GM12865 (cell line): ENCODE results near the gene TXNRD1.

ENCODE experiments used
- DNase-seq: peaks from one replicate; pipeline ENCODE4 v3.0.0; 2010; ENCODE audit warnings: low read depth
- H3K4me3 ChIP-seq: 2 replicates; pipeline ENCODE4 v1.5.1; 2011; ENCODE audit warnings: mild to moderate bottlenecking, low read depth, low read length, control low read depth
- TF ChIP-seq, protein P1 (sequence below): IDR thresholded peaks from 2 replicates; pipeline ENCODE4 v1.5.1; 2011; ENCODE audit warnings: low read length, control low read depth, low read depth, inconsistent platforms; ENCODE audit not compliant: insufficient read depth; ENCODE audit errors: missing control alignments

TXNRD1 gene

DNA sequence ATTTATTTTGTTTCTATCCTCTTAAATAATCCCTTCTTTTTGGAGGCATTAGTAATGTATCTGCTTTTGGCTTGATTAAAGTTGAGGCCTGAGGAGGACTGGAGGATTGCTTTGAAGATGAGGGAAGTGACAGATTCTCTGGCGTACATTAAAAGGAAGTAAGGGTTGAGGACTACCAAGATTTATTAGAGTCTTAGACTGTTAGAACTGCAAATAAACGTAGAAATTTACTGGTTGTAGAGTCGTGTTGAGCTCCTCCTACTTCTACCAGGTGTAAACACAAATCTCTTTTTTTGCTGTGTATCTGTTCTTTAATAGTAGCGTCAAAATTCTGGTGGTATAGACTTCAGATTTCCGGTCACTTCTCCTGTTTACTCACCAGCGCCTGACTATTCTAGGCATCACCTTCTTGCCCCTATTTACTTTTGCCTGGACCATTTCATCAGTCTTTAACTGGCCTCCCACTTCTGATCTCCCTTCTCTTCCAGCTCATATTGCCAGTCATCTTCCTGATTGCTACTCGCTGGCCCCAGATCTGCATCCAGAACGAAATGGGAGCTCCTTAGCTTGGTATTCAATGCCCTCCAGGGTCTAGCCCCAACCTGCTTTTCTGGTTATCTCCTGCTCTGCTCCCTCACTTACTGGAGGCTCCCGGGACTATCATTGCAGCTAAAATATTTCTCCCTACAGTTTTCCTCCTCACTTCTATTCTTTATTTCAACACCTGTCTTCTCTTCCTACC lies 79.5 kb downstream of the TXNRD1 start:
- TF ChIP-seq, protein P1, sequence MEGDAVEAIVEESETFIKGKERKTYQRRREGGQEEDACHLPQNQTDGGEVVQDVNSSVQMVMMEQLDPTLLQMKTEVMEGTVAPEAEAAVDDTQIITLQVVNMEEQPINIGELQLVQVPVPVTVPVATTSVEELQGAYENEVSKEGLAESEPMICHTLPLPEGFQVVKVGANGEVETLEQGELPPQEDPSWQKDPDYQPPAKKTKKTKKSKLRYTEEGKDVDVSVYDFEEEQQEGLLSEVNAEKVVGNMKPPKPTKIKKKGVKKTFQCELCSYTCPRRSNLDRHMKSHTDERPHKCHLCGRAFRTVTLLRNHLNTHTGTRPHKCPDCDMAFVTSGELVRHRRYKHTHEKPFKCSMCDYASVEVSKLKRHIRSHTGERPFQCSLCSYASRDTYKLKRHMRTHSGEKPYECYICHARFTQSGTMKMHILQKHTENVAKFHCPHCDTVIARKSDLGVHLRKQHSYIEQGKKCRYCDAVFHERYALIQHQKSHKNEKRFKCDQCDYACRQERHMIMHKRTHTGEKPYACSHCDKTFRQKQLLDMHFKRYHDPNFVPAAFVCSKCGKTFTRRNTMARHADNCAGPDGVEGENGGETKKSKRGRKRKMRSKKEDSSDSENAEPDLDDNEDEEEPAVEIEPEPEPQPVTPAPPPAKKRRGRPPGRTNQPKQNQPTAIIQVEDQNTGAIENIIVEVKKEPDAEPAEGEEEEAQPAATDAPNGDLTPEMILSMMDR: no peak
- DNase-seq: no peak
- no peak overlapping the region for H3K4me3 ChIP-seq

DNA sequence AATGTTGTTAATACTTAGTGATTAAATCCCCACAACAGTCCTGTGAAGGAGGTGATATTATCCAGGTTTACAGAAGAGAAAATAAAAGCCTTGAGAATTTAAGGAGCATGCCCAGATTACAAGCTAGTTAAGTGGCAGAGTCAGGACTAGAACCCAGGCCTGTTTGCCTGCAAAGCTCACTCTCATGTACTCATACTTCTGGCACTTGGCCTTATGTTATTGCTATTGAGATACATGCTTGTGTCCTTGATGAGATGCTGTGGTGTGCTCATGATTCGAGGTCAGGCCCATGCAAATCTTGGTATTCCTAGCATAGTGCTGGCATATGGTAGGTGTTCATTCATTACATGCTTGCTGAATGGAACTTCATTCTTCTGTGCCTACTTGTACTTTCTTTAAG lies 80.4 kb downstream of the TXNRD1 start:
- DNase-seq: no peak
- no peak overlapping the region for H3K4me3 ChIP-seq

DNA sequence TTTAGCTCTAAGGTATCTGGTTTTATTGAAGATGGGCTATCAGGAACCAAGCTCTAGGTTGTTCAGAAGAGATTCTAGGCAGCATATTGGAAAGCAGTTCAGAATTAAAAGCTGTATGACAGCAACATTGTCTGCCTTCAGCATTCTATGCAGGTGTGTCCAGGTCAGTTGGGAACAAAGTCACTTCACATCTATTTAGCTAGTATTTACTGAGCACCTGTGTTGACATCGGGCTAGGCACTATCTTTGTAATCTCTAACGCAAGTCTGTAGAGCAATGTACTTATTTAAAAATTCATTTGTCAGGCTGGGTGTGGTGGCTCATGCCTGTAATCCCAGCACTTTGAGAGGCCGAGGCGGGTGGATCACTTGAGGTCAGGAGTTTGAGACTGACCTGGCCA lies 81.1 kb downstream of the TXNRD1 start:
- no peak overlapping the region for H3K4me3 ChIP-seq
- DNase-seq: no peak
- TF ChIP-seq, protein P1: no peak

More for the DNA sequence above, 80.4 kb downstream of the TXNRD1 start:
- TF ChIP-seq, protein P1: no peak

DNA sequence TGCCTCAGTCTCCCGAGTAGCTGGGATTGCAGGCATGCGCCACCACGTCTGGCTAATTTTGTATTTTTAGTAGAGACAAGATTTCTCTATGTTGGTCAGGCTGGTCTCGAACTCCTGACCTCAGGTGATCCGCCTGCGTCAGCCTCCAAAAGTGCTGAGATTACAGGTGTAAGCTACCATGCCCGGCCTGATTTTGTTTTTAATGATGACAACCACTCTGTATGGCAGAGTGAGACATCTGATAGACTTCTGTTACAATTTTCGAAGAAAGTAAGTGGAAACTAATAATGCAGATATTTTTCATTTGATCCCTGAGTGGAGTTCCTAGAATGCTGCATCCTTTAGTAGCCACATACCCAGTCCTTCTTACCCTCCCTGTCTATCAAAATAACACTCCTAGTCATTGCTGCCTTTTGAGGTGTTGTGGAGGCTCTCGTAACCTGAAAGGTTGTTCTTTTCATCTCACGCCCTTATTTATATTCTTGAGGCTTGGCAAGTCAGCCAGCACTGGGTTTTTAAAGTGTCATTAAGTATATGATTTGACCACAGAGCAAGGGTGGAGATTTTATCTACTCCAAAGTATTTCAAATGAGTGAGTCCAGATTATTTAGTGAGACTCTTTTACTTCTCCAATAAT lies 82.0 kb downstream of the TXNRD1 start:
- H3K4me3 ChIP-seq: no peak overlapping the region
- DNase-seq: no peak
- TF ChIP-seq, protein P1: no peak

DNA sequence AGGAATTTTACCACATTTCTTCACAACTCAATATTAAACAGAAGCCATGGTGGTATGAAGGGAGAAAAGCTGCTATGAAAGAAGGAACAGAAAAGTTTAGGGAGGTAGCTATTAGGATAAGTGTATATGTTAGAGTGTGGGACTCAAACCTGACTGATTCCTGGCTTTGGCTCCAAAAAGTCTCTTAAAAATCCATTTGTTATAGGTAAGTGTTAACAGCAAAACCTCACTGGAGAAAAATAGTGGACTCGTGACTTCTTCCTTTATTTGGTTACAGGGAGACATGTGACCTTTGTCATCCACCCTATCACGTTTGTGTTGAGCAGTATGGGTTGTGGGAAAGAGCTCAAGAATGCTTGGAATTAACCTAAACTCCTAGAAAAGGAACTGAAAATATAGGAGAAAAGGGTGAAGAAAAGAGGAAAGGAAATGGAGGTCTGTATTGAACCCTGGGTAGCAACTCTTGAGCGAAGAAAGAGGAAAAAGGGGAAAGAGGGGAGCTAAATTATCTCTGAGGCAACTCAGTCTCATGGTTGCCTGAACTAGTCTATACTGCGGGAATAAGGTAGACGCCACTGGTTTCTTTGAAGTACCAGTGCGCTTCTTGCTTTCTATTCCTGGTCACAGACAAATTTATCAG lies 84.4 kb downstream of the TXNRD1 start:
- DNase-seq: no peak
- no peak overlapping the region for H3K4me3 ChIP-seq
- TF ChIP-seq, protein P1: no peak

DNA sequence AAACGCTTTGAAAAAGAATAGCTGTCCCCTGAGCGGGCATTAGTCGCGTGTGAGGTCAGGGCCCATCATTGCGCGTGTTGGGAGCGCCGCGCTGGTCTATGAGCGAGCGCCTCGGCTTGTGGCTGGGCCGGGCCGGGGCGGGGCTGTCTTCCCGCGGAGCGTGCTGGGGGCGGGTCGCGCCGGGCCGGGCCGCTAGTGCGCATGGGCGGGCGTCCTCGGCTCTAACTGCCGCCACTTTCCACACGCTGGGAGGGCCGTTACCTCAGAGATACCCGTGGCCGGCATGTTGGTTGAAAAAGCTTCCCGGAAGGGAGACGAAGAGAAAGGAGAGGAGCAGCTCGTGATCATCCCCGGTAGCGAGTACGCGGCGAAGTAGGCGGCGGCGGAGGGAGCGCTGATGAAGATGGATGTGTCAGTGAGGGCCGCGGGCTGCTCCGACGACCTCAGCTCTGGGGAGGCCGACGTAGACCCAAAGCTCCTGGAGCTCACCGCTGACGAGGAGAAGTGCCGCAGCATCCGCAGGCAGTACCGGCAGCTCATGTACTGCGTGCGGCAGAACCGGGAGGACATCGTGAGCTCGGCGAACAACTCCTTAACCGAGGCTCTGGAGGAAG lies 88.1 kb downstream of the TXNRD1 start, which contains the start of gene EID3:
Gene EID3, plus strand, starts transcription at position 202 of the 614 bp plus-strand sequence. Its CDS starts 196 bp downstream, at position 398.
- H3K4me3 ChIP-seq: peak within 1 kb of the TSS; percentile 52
- TF ChIP-seq, protein P1: no peak
- DNase-seq: peak; percentile 86
